ENCODE data around the gene PFKP.
"Not testable (repeated sequence)": the region's sequence is repeated elsewhere in the genome, so short reads cannot be mapped to it uniquely, and the experiment has no call there.

The PFKP gene

DNA sequence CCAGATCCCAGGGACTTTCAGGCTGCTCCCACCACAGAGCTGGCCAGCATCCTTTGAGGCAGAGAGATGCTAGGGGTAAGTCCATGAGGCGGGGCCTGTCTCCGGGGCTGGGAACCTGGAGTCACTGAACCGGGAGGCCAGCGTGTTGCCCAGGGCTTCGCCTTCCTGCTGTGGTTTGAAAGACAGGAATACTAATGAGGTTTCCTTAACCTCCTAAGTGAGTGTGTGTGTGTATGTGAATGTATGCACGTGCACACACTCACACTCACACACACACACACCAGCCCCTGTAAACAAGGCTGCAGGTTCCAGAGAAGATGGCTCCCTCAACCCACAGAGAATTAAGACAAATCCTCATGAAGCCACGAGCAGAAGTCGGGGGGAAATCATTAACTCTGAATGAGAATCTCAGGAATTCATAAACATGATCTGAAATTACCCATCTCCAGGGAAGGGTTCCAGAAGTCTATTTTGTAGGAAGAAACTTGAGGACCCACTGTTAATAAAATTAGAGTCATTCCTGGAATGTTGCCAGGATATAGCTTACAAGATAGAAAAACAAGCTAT is 20.3 kb upstream of the PFKP start:
- no peak for DNase-seq (ENCODE audit: low spot score)

DNA sequence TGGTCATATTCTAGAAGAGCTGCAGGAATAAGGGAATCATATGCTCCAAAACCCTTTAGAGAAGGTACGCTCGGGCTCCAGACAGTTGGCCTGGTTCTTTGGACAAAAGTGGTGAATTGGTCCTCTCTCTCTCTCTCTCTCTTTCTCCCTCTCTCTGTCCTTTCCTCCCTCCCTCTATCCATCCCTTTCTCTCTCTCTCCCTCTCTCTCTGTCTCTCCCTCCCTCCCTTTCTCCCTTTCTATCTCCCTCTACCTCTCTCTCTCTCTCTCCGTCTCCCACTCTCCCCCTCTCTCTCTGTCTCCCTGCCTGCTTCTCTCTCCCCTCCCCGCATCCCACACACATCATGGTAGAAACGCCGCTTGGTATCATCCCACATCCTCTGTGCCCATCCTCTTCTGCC is 19.8 kb upstream of the PFKP start:
- DNase-seq (ENCODE audit: low spot score) = no peak

- DNase-seq (ENCODE audit: low spot score) = no peak
Observed at GRCh38 chr10:3048119-3049019, 19.0 kb upstream of the PFKP start.

DNA sequence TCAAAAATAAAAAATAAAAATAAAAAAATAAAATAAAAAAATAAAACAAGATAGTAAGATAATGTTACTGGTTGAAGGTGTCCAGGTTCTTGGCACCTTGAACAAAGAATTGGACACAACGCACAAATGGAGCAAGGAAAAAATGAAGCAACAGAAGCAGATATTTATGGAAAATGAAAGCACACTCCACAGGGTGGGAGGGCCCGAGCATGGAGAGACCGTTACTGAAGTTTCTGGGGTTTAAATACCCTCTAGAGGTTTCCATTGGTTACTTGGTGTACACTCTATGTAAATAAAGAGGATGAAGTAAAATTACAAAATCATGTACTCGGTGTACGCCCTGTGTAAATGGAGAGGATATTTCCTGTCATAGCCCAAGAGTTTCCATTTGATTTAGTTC is 15.7 kb upstream of the PFKP start:
- DNase-seq (ENCODE audit: low spot score) = no peak

- no peak for DNase-seq (ENCODE audit: low spot score)
Observed at GRCh38 chr10:3053155-3053554, 14.2 kb upstream of the PFKP start.

GRCh38 chr10:3054183-3054850 is 13.0 kb upstream of the PFKP start:
- DNase-seq (ENCODE audit: low spot score) = no peak

DNA sequence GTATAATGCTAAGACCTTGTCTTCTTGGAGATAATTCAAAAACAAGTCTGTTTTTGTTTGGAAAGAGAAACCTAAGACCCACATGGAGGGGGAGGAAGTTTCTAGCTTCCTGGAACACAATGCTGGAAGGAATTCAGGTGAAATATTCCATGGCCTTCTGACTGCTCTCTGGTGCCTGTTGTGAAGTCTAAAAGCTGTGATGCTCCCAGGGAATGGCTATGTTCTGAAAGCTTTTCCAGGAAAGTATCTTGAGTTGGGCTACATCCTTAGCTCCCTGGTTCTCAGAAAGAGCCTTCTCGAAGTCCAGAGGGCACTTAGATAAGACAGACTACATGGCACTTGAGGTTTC is 12.5 kb upstream of the PFKP start:
- no peak for DNase-seq (ENCODE audit: low spot score)

GRCh38 chr10:3056280-3057037 is 10.9 kb upstream of the PFKP start:
- DNase-seq (ENCODE audit: low spot score) = no peak

GRCh38 chr10:3057946-3058345 is 9.4 kb upstream of the PFKP start:
- no peak for DNase-seq (ENCODE audit: low spot score)

DNA sequence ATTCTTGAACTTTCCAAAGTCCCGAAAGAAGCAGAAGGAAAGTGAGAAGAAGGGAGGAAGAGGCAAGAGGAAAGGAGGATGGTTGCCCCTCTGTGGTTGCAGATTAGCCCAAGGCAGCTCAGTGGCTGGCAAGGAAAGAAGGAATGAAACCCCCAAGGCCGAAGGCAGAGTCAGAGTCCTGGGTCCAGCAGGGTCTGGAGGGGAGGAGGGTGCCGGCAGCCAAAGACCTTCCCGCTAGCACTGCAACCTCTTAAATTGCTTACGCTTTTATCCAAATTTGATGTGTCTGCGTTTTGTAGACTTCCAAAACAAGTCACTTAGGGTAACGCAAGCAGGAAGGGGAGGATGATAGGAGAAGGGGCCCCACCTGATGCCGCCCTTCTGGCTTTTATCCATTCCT is 7.4 kb upstream of the PFKP start:
- DNase-seq (ENCODE audit: low spot score) = no peak

DNA sequence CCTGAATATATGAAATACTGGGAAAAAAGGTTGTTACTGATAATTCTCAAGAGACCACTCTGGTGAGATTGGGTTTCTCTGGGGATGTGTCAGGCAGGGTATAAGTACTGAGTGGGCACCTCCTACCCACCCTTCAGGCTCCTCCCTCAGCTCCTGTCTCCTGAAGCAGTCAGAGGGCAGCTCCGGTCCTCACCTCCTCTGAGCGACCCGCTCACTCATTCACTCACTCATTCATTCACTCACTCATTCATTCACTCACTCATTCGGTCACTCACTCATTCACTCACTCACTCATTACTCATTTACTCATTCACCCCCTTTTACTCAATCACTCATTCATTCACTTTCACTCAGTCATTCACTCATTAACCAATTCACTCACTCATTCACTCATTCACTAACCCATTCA is 6.9 kb upstream of the PFKP start:
- no peak for DNase-seq (ENCODE audit: low spot score)

- not testable (repeated sequence) for DNase-seq (ENCODE audit: low spot score)
Observed at GRCh38 chr10:3061323-3061898, 5.9 kb upstream of the PFKP start.

DNA sequence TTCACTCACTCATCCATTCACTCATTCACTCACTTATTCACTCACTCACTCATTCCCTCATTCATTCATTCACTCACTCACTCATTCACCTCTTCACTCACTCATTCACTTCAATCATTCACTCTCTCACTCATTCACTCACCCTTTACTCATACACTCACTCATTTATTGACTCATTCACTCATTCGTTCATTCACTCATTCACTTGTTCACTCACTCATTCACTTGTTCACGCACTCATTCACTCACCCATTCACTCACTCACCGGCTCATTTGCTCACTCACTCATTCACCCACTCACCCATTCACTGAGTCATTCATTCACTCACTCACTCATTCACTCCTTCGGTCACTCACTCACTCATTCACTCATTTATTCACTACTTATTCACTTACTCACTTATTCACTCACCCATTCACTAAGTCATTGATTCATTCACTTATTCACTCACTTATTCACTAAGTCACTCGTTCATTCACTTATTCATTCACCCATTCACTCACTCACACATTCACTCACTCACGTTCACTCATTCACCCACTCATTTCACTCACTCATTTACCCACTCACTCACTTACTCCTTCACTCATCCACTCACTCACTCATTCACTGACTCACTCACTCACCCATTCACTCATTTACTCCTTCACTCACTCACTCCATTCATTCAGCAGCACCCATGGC is 4.7 kb upstream of the PFKP start:
- DNase-seq (ENCODE audit: low spot score) = no peak

DNA sequence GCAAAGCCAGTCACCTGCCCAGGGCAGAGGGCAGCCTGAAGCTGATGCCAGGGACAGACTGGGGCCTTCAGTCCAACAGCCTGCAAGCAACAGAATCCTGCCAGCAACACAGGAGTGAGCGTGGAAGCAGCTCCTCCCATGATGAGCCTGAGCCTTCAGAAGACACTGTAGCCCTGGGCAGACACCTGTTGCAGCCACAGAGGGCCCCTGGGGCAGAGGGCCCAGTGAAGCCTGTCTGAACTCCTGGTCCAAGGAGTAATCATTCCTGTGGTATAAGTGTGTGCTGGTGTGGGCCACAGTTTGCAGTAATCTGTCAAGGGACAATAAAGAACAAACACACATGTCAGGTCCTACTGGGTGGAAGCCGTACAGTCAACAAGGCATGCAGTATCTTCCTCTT is 2.9 kb upstream of the PFKP start:
- no peak for DNase-seq (ENCODE audit: low spot score)

DNA sequence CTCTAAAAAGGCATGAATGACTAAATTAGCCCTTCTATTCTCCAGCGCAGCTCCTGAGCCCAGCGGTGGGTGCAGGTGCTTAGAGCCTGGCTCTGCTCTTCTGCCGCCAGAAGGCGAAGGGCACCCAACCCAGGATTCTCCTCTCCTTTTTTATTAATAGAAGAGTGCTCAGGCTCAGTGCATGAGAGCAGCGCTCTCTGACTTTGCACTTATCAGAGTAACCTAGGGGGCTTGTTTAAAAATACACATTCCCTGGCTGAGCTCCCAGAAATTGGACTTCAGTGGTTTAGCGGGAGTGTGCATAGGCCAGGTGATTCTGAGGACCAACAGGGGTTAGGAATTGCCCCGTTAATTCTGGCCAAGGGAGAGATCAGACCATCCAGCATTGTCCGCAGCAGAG is 1.7 kb upstream of the PFKP start:
- DNase-seq (ENCODE audit: low spot score) = no peak

DNA sequence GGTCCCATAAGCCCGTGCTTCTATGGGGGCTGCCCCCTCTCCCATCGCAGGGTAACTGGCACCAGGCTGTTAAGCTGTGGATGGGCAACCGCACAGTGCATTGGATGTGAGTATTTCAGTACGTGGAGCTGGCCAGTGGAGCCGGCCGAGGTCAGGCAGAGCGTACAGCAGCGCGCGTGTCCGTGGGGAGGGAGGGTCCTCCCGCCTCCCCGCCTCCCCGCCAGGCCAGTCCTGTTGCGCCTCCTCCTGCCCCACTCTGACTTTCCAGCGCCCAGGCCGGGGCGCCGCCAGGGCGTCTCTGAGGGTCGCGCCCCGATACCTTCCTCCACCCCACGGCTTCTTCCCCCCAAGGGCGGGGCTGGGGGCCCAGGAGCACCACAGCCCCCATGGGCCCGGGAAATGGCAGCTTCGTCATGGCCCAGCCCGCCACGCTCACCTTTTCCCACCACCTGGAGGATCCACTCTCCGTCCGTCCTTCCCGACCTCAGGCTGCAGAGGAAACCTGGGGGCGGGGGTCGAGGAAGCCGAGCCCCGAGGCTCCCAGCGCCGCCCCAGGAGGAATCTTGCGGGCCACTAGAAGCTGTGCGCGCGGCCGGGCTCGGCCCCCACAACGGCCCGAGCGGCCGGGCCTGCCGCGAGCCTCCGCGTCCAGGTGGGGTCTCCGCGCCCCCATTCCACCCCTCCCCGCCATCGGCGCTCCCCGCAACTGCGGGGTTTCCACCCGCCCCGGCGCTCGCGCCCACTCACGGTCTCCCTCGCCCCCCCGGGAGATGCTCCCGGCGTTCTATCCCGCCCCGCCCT is 831 bp upstream of the PFKP start:
- no peak for DNase-seq (ENCODE audit: low spot score)

DNA sequence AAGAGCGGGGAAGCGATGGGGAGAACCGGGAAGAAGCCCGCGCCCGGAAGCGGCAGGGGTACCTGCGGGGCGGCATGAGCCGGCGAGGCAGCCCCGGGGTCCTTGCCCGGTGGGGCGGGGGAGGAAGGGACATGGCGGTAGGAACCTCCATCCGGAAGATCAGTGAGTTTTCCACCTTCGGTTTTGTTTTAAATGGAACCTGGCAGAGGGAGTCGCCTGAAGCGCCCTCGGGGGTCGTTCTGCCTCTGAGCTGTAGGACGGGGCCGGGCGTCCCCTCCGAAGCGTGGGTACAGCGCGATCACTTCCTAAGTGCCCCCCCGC is 471 bp downstream of the PFKP start:
- no peak for DNase-seq (ENCODE audit: low spot score)

DNA sequence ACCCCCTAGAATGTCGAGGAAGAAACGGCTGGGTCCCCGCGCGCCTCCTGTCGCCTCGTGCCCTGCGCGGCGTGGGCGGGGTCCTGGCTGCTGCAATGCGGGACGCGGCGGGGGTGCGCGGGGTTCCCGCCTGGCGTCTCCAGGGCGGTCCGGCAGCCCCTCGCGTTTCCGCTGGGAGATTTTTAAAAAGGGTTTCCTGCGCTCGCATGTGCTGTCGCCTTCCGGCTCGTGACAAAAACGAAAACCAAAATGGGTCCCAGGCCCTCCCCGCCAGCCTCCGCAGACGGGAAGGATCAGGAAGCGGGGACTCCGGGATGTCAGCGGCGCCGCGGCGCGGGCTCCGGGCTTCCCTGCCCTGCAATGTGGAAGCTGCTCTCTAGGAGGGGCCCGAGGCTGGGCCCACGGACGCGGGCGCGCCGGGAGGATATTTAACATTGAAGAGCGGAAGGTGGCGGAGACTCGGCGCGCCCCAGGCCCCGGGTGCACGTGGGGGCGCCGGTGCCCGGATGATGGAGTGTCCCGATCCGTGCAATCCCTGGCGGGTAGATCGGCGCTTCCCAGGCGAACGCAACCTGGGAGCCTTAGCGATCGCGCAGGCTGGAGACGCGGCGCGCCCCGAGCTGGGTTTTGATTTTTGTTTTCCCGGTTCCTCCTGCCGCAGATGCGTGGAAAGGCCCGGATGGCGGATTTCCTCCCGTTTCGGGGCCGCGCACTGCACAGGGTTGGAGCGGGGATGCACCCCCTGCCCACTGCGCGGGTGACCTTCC is 1.0 kb downstream of the PFKP start:
- DNase-seq (ENCODE audit: low spot score) = peak; percentile 47

- no peak for DNase-seq (ENCODE audit: low spot score)
Observed at GRCh38 chr10:3068968-3069737, 1.8 kb downstream of the PFKP start.
